ENCODE data around the gene CYP24A1.

- TF ChIP-seq EP300 (IDR thresholded peaks at IDR 0.05) = no peak
- TF ChIP-seq, protein P1, sequence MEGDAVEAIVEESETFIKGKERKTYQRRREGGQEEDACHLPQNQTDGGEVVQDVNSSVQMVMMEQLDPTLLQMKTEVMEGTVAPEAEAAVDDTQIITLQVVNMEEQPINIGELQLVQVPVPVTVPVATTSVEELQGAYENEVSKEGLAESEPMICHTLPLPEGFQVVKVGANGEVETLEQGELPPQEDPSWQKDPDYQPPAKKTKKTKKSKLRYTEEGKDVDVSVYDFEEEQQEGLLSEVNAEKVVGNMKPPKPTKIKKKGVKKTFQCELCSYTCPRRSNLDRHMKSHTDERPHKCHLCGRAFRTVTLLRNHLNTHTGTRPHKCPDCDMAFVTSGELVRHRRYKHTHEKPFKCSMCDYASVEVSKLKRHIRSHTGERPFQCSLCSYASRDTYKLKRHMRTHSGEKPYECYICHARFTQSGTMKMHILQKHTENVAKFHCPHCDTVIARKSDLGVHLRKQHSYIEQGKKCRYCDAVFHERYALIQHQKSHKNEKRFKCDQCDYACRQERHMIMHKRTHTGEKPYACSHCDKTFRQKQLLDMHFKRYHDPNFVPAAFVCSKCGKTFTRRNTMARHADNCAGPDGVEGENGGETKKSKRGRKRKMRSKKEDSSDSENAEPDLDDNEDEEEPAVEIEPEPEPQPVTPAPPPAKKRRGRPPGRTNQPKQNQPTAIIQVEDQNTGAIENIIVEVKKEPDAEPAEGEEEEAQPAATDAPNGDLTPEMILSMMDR (IDR thresholded peaks at IDR 0.05) = no peak
Measured at GRCh38 chr20:54156522-54156921, 17.3 kb downstream of the CYP24A1 start.

Measured in ovary (tissue), 3 donors.